ENCODE data around the gene EXOC3L4.

The EXOC3L4 gene

GRCh38 chr14:103122585-103122946, 28.0 kb downstream of the EXOC3L4 start:
- DNase-seq = no peak

- DNase-seq = no peak
Measured at GRCh38 chr14:103122947-103123633, 28.6 kb downstream of the EXOC3L4 start, which contains the start of gene TNFAIP2. TSS of gene TNFAIP2 (plus strand) at chr14:103123461. CDS start at chr14:103126458, 2,997 bp downstream.

- DNase-seq = no peak
Measured at GRCh38 chr14:103123634-103124500, 29.3 kb downstream of the EXOC3L4 start.

- no peak for DNase-seq
Measured at GRCh38 chr14:103124501-103125001, 30.0 kb downstream of the EXOC3L4 start.

- no peak for DNase-seq
Measured at GRCh38 chr14:103125098-103126070, 30.9 kb downstream of the EXOC3L4 start.

GRCh38 chr14:103126088-103126872, 31.8 kb downstream of the EXOC3L4 start:
- no peak for DNase-seq

GRCh38 chr14:103126873-103127304, 32.4 kb downstream of the EXOC3L4 start:
- DNase-seq = no peak

GRCh38 chr14:103127356-103127755, 32.8 kb downstream of the EXOC3L4 start:
- DNase-seq = no peak

- DNase-seq = no peak
Measured at GRCh38 chr14:103127861-103128598, 33.5 kb downstream of the EXOC3L4 start.

GRCh38 chr14:103128631-103129300, 34.2 kb downstream of the EXOC3L4 start:
- DNase-seq = no peak

- no peak for DNase-seq
Measured at GRCh38 chr14:103129301-103130016, 34.9 kb downstream of the EXOC3L4 start.

GRCh38 chr14:103130017-103130764, 35.7 kb downstream of the EXOC3L4 start:
- no peak for DNase-seq

- no peak for DNase-seq
Measured at GRCh38 chr14:103130965-103131364, 36.4 kb downstream of the EXOC3L4 start.

- DNase-seq = no peak
Measured at GRCh38 chr14:103131580-103131979, 37.1 kb downstream of the EXOC3L4 start.

GRCh38 chr14:103132381-103133209, 38.1 kb downstream of the EXOC3L4 start:
- no peak for DNase-seq

GRCh38 chr14:103133210-103134140, 39.0 kb downstream of the EXOC3L4 start:
- no peak for DNase-seq

GRCh38 chr14:103134405-103134804, 39.9 kb downstream of the EXOC3L4 start:
- DNase-seq = no peak

Measured in stimulated activated naive CD4-positive, alpha-beta T cell (primary cell).